K562 (cell line): ENCODE measurements around the gene TMPO. TPM values are rescaled to one million over a fixed set of nuclear protein-coding genes. Genes with fewer than 3 reads are reported as not detected.

Experiments
- GABPA ChIP-seq: fragments of 200-800 bp; sonication (Bioruptor generic); conservative IDR thresholded peaks from 2 replicates; pipeline ENCODE4 v1.6.1; 2016; ENCODE audit warnings: low read depth, missing genetic modification characterization, missing compliant biosample characterization
- SAP30 ChIP-seq: fragments of 200-600 bp; sonication (generic); IDR thresholded peaks from 2 replicates; pipeline ENCODE4 v1.6.1; 2012; ENCODE audit warnings: borderline replicate concordance, low read depth, mild to moderate bottlenecking, moderate library complexity, low read length, control low read depth, inconsistent platforms; ENCODE audit not compliant: insufficient read depth, poor library complexity, severe bottlenecking
- TOE1 ChIP-seq, 2 experiments: fragments of 450-650 bp in 1 of 2; sonication (generic) in 1 of 2; formaldehyde crosslinking in 1 of 2; IDR thresholded peaks; 2 replicates each; pipeline versions ENCODE4 v1.7.1 to v1.8.0; 2016 to 2022; ENCODE audit warnings: borderline replicate concordance in 2 of 2, mild to moderate bottlenecking in 2 of 2, antibody characterized with exemption in 1 of 2, inconsistent platforms in 1 of 2, low read depth in 1 of 2, missing genetic modification reagents in 1 of 2, moderate library complexity in 1 of 2
- ZBTB7A ChIP-seq: IDR thresholded peaks from 2 replicates; pipeline ENCODE4 v1.6.1; 2011; ENCODE audit warnings: low read depth, mild to moderate bottlenecking, low read length, moderate library complexity, borderline replicate concordance; ENCODE audit not compliant: control insufficient read depth
- ZNF699 ChIP-seq: fragments of 250-450 bp; sonication (Bioruptor Pico); IDR thresholded peaks from 2 replicates; pipeline ENCODE4 v1.8.0; 2021; ENCODE audit warnings: mild to moderate bottlenecking, moderate library complexity; ENCODE audit not compliant: insufficient replicate concordance
- polyA plus RNA-seq, 8 experiments: library from polyadenylated mRNA; depleted of rRNA in 4 of 8; stranded (reverse) in 5 of 8; unstranded in 3 of 8; fragments of >200 nt; fragmentation: Nextera tagmentation in 2 of 8; fragmentation: Illumina TruSeq in 1 of 8; extraction: Ambion mirVana in 2 of 8; extraction: Trizol in 1 of 8; gene quantifications; 2 replicates each; pipeline versions ENCODE4 v1.2.1 to v1.2.3, GENCODE V29; 2011 to 2014; ENCODE audit warnings: inconsistent platforms in 1 of 8, missing spikeins in 1 of 8
- total RNA-seq, 7 experiments: library from RNA; depleted of rRNA in 6 of 7; stranded (reverse); fragments of >200 nt in 6 of 7; fragmentation: Illumina TruSeq in 2 of 7; extraction: Trizol in 2 of 7; gene quantifications; 2 replicates each; pipeline versions ENCODE4 v1.2.1 to v1.2.3, GENCODE V29; 2011 to 2021; ENCODE audit warnings: low replicate concordance in 1 of 7
- TF ChIP-seq, protein P1 (sequence below): sonication (generic); formaldehyde crosslinking; IDR thresholded peaks from 2 replicates; pipeline ENCODE4 v1.4.0; 2020; ENCODE audit warnings: mild to moderate bottlenecking, missing genetic modification reagents
- TF ChIP-seq, protein P2 (sequence below): sonication (generic); formaldehyde crosslinking; IDR thresholded peaks from 2 replicates; pipeline ENCODE4 v1.8.0; 2022; ENCODE audit warnings: mild to moderate bottlenecking, missing genetic modification reagents

The TMPO gene
- total and polyA plus RNA-seq, 9 of the 15 experiments (the other 6 are each of a cell fraction or from before 2014, with no cell fraction given): 62.1 to 263 (median 182) TPM

DNA sequence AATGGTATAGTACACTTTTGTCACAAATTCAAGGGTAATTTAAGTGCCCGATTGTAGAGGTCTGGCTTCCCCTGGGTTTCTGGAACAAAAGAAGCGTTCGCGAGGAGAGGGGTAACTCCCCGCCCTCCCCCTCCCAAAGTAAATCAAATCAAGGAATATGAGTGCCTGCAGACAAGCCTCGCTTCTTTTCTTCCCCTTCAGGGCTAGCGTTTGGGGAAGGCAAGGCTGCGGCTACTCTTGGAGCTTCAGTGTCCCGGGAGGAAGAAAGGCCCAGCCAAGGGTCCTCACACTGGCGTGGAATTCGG, 456 bp upstream of the TMPO start (continued):
- TF ChIP-seq, protein P1, sequence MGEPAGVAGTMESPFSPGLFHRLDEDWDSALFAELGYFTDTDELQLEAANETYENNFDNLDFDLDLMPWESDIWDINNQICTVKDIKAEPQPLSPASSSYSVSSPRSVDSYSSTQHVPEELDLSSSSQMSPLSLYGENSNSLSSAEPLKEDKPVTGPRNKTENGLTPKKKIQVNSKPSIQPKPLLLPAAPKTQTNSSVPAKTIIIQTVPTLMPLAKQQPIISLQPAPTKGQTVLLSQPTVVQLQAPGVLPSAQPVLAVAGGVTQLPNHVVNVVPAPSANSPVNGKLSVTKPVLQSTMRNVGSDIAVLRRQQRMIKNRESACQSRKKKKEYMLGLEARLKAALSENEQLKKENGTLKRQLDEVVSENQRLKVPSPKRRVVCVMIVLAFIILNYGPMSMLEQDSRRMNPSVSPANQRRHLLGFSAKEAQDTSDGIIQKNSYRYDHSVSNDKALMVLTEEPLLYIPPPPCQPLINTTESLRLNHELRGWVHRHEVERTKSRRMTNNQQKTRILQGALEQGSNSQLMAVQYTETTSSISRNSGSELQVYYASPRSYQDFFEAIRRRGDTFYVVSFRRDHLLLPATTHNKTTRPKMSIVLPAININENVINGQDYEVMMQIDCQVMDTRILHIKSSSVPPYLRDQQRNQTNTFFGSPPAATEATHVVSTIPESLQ: 0 out of 2 replicates have a peak, but pooled peaks have one; percentile 33
- TF ChIP-seq TOE1 (IDR thresholded peaks at IDR 0.05; ENCODE audit: borderline replicate concordance): no peak
- 0 out of 2 replicates have a peak, but pooled peaks have one; percentile 60 for TF ChIP-seq TOE1 (CRISPR knock-in tag; IDR thresholded peaks at IDR 0.05; ENCODE audit: borderline replicate concordance, low read depth)
- TF ChIP-seq GABPA (tag): peak; percentile 24; the same call in 1 of the 2 replicates
- no peak for TF ChIP-seq ZNF699 (CRISPR knock-in tag)
- TF ChIP-seq, protein P2, sequence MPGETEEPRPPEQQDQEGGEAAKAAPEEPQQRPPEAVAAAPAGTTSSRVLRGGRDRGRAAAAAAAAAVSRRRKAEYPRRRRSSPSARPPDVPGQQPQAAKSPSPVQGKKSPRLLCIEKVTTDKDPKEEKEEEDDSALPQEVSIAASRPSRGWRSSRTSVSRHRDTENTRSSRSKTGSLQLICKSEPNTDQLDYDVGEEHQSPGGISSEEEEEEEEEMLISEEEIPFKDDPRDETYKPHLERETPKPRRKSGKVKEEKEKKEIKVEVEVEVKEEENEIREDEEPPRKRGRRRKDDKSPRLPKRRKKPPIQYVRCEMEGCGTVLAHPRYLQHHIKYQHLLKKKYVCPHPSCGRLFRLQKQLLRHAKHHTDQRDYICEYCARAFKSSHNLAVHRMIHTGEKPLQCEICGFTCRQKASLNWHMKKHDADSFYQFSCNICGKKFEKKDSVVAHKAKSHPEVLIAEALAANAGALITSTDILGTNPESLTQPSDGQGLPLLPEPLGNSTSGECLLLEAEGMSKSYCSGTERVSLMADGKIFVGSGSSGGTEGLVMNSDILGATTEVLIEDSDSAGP (CRISPR knock-in tag): 0 out of 2 replicates have a peak, but pooled peaks have one; percentile 41
- peak; percentile 15 for TF ChIP-seq SAP30
- TF ChIP-seq ZBTB7A: 0 out of 2 replicates have a peak, but pooled peaks have one; percentile 32
